Epithelial cell of esophagus (primary cell): ENCODE measurements around the gene VASH1.
"Not testable (repeated sequence)": the region's sequence is repeated elsewhere in the genome, so short reads cannot be mapped to it uniquely, and the experiment has no call there.

Experiments used
- DNase-seq: peaks from one replicate; pipeline ENCODE4 v3.0.0; 2010; ENCODE audit warnings: low read depth
- H3K4me3 ChIP-seq: 2 replicates; pipeline ENCODE4 v1.5.1; 2011; ENCODE audit warnings: mild to moderate bottlenecking, low read length, control low read depth
- TF ChIP-seq, protein P1 (sequence below): IDR thresholded peaks from 2 replicates; pipeline ENCODE4 v1.5.1; 2011; ENCODE audit warnings: low read depth, mild to moderate bottlenecking, low read length, control low read depth, inconsistent platforms; ENCODE audit not compliant: insufficient read depth; ENCODE audit errors: missing control alignments

Gene VASH1

GRCh38 chr14:76727384-76727783, 33.9 kb upstream of the VASH1 start:
- TF ChIP-seq, protein P1, sequence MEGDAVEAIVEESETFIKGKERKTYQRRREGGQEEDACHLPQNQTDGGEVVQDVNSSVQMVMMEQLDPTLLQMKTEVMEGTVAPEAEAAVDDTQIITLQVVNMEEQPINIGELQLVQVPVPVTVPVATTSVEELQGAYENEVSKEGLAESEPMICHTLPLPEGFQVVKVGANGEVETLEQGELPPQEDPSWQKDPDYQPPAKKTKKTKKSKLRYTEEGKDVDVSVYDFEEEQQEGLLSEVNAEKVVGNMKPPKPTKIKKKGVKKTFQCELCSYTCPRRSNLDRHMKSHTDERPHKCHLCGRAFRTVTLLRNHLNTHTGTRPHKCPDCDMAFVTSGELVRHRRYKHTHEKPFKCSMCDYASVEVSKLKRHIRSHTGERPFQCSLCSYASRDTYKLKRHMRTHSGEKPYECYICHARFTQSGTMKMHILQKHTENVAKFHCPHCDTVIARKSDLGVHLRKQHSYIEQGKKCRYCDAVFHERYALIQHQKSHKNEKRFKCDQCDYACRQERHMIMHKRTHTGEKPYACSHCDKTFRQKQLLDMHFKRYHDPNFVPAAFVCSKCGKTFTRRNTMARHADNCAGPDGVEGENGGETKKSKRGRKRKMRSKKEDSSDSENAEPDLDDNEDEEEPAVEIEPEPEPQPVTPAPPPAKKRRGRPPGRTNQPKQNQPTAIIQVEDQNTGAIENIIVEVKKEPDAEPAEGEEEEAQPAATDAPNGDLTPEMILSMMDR, result no peak
- DNase-seq, result no peak
- no peak overlapping the region for H3K4me3 ChIP-seq

GRCh38 chr14:76727901-76728300, 33.4 kb upstream of the VASH1 start:
- no peak for DNase-seq
- H3K4me3 ChIP-seq, result no peak overlapping the region
- TF ChIP-seq, protein P1, result no peak

GRCh38 chr14:76729258-76729657, 32.0 kb upstream of the VASH1 start:
- TF ChIP-seq, protein P1, result no peak
- DNase-seq, result no peak
- no peak overlapping the region for H3K4me3 ChIP-seq

GRCh38 chr14:76729953-76730505, 31.2 kb upstream of the VASH1 start:
- H3K4me3 ChIP-seq, result no peak overlapping the region
- TF ChIP-seq, protein P1, result no peak
- DNase-seq, result no peak

DNA sequence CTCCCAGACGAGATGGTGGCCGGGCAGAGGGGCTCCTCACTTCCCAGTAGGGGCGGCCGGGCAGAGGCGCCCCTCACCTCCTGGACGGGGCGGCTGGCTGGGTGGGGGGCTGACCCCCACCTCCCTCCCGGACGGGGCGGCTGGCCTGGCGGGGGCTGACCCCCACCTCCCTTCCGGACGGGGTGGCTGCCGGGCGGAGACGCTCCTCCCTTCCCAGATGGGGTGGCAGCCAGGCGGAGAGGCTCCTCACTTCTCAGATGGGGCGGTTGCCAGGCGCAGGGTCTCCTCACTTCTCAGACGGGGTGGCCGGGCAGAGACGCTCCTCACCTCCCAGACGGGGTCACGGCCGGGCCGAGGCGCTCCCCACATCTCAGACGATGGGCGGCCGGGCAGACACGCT, 26.8 kb upstream of the VASH1 start:
- H3K4me3 ChIP-seq, DNase-seq: not testable (repeated sequence)

DNA sequence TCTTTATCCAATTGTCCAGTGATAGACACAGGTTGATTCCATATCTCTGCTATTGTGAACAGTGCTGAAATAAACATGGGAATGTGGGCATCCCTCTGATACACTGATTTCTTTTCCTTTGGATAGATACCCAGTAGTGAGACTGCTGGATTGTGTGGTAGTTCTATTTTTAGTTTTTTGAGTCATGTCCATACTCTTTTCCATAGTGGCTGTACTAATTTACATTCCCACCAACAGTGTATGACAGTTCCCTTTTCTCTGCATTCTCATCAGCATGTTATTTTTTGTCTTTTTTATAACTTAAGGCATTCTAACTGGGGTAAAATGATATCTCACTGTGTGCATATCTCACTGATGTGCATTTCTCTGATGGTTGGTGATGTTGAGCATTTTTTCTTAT, 24.8 kb upstream of the VASH1 start:
- H3K4me3 ChIP-seq, result no peak overlapping the region
- no peak for DNase-seq
- TF ChIP-seq, protein P1, result no peak

GRCh38 chr14:76741074-76741473, 20.2 kb upstream of the VASH1 start:
- DNase-seq, result no peak
- TF ChIP-seq, protein P1, result no peak
- no peak overlapping the region for H3K4me3 ChIP-seq
